H9 (cell line): Measurements from ENCODE around the gene TLX1. TPM values are rescaled to one million over a fixed set of nuclear protein-coding genes. Genes with fewer than 3 reads are reported as not detected.

ENCODE experiments used
- DNase-seq: peaks from one replicate; pipeline ENCODE4 v3.0.0-alpha.2; 2017
- H2AFZ ChIP-seq: one replicate; pipeline ENCODE4 v1.6.1; 2013; ENCODE audit warnings: mild to moderate bottlenecking, low read length, control low read depth, moderate library complexity
- H2AK5ac ChIP-seq: 2 replicates; pipeline ENCODE4 v1.6.1; 2013; ENCODE audit warnings: low read length, control low read depth, mixed read lengths; ENCODE audit not compliant: insufficient read length
- H2BK120ac ChIP-seq: one replicate; pipeline ENCODE4 v1.6.1; 2013; ENCODE audit warnings: low read depth, mild to moderate bottlenecking, low read length, control low read depth, inconsistent platforms; ENCODE audit not compliant: poor library complexity, severe bottlenecking
- H2BK12ac ChIP-seq: 2 replicates; pipeline ENCODE4 v1.6.1; 2013; ENCODE audit warnings: low read length, control low read depth, mixed read lengths, low read depth; ENCODE audit not compliant: insufficient read length
- H2BK15ac ChIP-seq: 2 replicates; pipeline ENCODE4 v1.6.1; 2013; ENCODE audit warnings: low read depth, low read length, control low read depth
- H2BK20ac ChIP-seq: one replicate; pipeline ENCODE4 v1.6.1; 2013; ENCODE audit warnings: low read depth, mild to moderate bottlenecking, low read length, control low read depth, inconsistent platforms; ENCODE audit not compliant: poor library complexity, severe bottlenecking
- H2BK5ac ChIP-seq: 2 replicates; pipeline ENCODE4 v1.6.1; 2013; ENCODE audit warnings: low read length, control low read depth, mixed read lengths; ENCODE audit not compliant: insufficient read length
- H3K14ac ChIP-seq: 2 replicates; pipeline ENCODE4 v1.6.1; 2013; ENCODE audit warnings: low read length, control low read depth; ENCODE audit not compliant: insufficient read depth
- H3K18ac ChIP-seq: 2 replicates; pipeline ENCODE4 v1.6.1; 2013; ENCODE audit warnings: low read depth, mild to moderate bottlenecking, mixed read lengths, low read length, control low read depth; ENCODE audit not compliant: insufficient read length
- H3K23ac ChIP-seq: 2 replicates; pipeline ENCODE4 v1.6.1; 2013; ENCODE audit warnings: low read length, control low read depth, mixed read lengths, low read depth; ENCODE audit not compliant: insufficient read length
- H3K23me2 ChIP-seq: 2 replicates; pipeline ENCODE4 v1.6.1; 2013; ENCODE audit warnings: low read depth, mild to moderate bottlenecking, mixed read lengths, low read length, control low read depth; ENCODE audit not compliant: insufficient read length, poor library complexity, severe bottlenecking
- H3K27ac ChIP-seq: 2 replicates; pipeline ENCODE4 v1.5.1; 2013; ENCODE audit warnings: low read length, control low read depth, mixed read lengths, low read depth; ENCODE audit not compliant: insufficient read length
- H3K27me3 ChIP-seq: 2 replicates; pipeline ENCODE4 v1.6.1; 2013; ENCODE audit warnings: low read length, control low read depth, inconsistent platforms; ENCODE audit not compliant: insufficient read depth
- H3K4ac ChIP-seq: 2 replicates; pipeline ENCODE4 v1.6.1; 2013; ENCODE audit warnings: low read depth, mild to moderate bottlenecking, control low read depth, inconsistent platforms, low read length, moderate library complexity
- H3K4me1 ChIP-seq: 2 replicates; pipeline ENCODE4 v1.6.1; 2013; ENCODE audit warnings: low read length, control low read depth, inconsistent platforms; ENCODE audit not compliant: insufficient read depth
- H3K4me2 ChIP-seq: 2 replicates; pipeline ENCODE4 v1.6.1; 2013; ENCODE audit warnings: low read length, control low read depth, mixed read lengths; ENCODE audit not compliant: insufficient read length, insufficient read depth
- H3K56ac ChIP-seq: 2 replicates; pipeline ENCODE4 v1.6.1; 2013; ENCODE audit warnings: low read depth, mild to moderate bottlenecking, mixed read lengths, low read length, control low read depth; ENCODE audit not compliant: insufficient read length
- H3K79me1 ChIP-seq: 2 replicates; pipeline ENCODE4 v1.6.1; 2013; ENCODE audit warnings: low read depth, mild to moderate bottlenecking, moderate library complexity, low read length, control low read depth, inconsistent platforms; ENCODE audit not compliant: insufficient read depth, poor library complexity, severe bottlenecking
- H3K79me2 ChIP-seq: 2 replicates; pipeline ENCODE4 v1.6.1; 2013; ENCODE audit warnings: low read length, control low read depth, inconsistent platforms; ENCODE audit not compliant: insufficient read depth
- H3K9ac ChIP-seq: 2 replicates; pipeline ENCODE4 v1.6.1; 2013; ENCODE audit warnings: low read length, control low read depth, mixed read lengths; ENCODE audit not compliant: insufficient read length; ENCODE audit errors: extremely low read depth
- H3K9me3 ChIP-seq: one replicate; pipeline ENCODE4 v1.6.1; 2013; ENCODE audit warnings: low read depth, low read length, inconsistent platforms; ENCODE audit not compliant: control insufficient read depth
- H3T11ph ChIP-seq: one replicate; pipeline ENCODE4 v1.6.1; 2013; ENCODE audit warnings: mild to moderate bottlenecking, low read length, control low read depth, inconsistent platforms
- H4K20me1 ChIP-seq: one replicate; pipeline ENCODE4 v1.6.1; 2013; ENCODE audit not compliant: control insufficient read depth, insufficient read length, insufficient read depth
- H4K5ac ChIP-seq: 2 replicates; pipeline ENCODE4 v1.6.1; 2013; ENCODE audit warnings: low read depth, mild to moderate bottlenecking, mixed read lengths, low read length, control low read depth; ENCODE audit not compliant: insufficient read length
- H4K8ac ChIP-seq: replicated peaks from 2 replicates; pipeline ENCODE4 v1.6.1; 2013; ENCODE audit warnings: low read length, control low read depth, mixed read lengths, low read depth; ENCODE audit not compliant: insufficient read length
- H4K91ac ChIP-seq: 2 replicates; pipeline ENCODE4 v1.6.1; 2013; ENCODE audit warnings: low read depth, mild to moderate bottlenecking, moderate library complexity, mixed read lengths, low read length, control low read depth; ENCODE audit not compliant: insufficient read length
- H3K27ac Mint-ChIP-seq, 3 experiments: 2 replicates in 2 of 3; 3 replicates in 1 of 3; pipeline ENCODE4 v1.8.0; 2020 to 2021; ENCODE audit warnings: mixed read lengths in 3 of 3, mild to moderate bottlenecking in 1 of 3, moderate library complexity in 1 of 3
- H3K27me3 Mint-ChIP-seq: 2 replicates; pipeline ENCODE4 v1.8.0; 2021; ENCODE audit warnings: low read depth, mild to moderate bottlenecking, moderate library complexity, mixed read lengths
- H3K36me3 Mint-ChIP-seq, 3 experiments: 2 replicates in 2 of 3; 3 replicates in 1 of 3; pipeline ENCODE4 v1.8.0; 2020 to 2021; ENCODE audit warnings: low read depth in 3 of 3, mixed read lengths in 3 of 3; ENCODE audit not compliant: insufficient read depth in 1 of 3
- H3K4me1 Mint-ChIP-seq, 2 experiments: 2 replicates each; pipeline ENCODE4 v1.8.0; 2020; ENCODE audit warnings: mixed read lengths in 2 of 2
- H3K4me3 Mint-ChIP-seq, 2 experiments: 2 replicates in 1 of 2; 3 replicates in 1 of 2; pipeline ENCODE4 v1.8.0; 2020 to 2021; ENCODE audit warnings: mild to moderate bottlenecking in 2 of 2, mixed read lengths in 2 of 2, moderate library complexity in 1 of 2
- H3K9me3 Mint-ChIP-seq, 2 experiments: 2 replicates in 1 of 2; 3 replicates in 1 of 2; pipeline ENCODE4 v1.8.0; 2020; ENCODE audit warnings: mild to moderate bottlenecking in 2 of 2, mixed read lengths in 2 of 2, moderate library complexity in 1 of 2
- CTCF ChIP-seq: fragments of 200-600 bp; sonication (generic); conservative IDR thresholded peaks from 3 replicates; pipeline ENCODE4 v1.8.0; 2021; ENCODE audit warnings: antibody characterized with exemption, mild to moderate bottlenecking
- WGBS: extraction: QIAGEN DNeasy Blood & Tissue Kit; methylation state at CpG from one replicate; pipeline ENCODE4 v1.1.7; 2013; ENCODE audit warnings: missing lambda C conversion rate, low lambda C conversion rate, mixed read lengths; ENCODE audit not compliant: insufficient read length; ENCODE audit errors: extremely low coverage; 5-methylcytosine and 5-hydroxymethylcytosine counted together
- total RNA-seq: library from RNA; stranded (reverse); gene quantifications from 2 replicates; pipeline ENCODE4 v1.2.1, GENCODE V29; 2021

Gene TLX1
- total RNA-seq, 1 experiment from 2014 or later, result not detected

GRCh38 chr10:101143345-101143630 lies 12.2 kb downstream of the TLX1 start:
- H2BK12ac ChIP-seq, result no peak overlapping the region
- no peak for DNase-seq
- no peak overlapping the region for H4K91ac ChIP-seq
- no peak overlapping the region for H3K56ac ChIP-seq
- Mint-ChIP-seq H3K9me3 (peaks cover 2% of the 10 kb centered on the region in 2 experiments; a peak in 3 of 5 replicates), H3K27me3 (peaks cover 100% of the 10 kb centered on the region), H3K4me1 (peaks cover 4 to 26% of the 10 kb centered on the region in 2 experiments), H3K36me3 (no peaks in the 10 kb centered on the region; a peak in 2 of 7 replicates), H3K27ac (no peak overlapping the region), H3K4me3 (no peak overlapping the region)
- no peaks in the 10 kb centered on the region for H3K4me1 ChIP-seq
- H3K27me3 ChIP-seq, result peaks cover 98% of the 10 kb centered on the region
- H2BK15ac ChIP-seq, result no peak overlapping the region
- H3K79me2 ChIP-seq, result no peaks in the 10 kb centered on the region
- H3T11ph ChIP-seq, result no peak overlapping the region
- no peak overlapping the region for H3K14ac ChIP-seq
- peaks cover 7% of the 10 kb centered on the region for H3K23me2 ChIP-seq
- no peak overlapping the region for H2BK120ac ChIP-seq
- no peak overlapping the region for H4K8ac ChIP-seq
- WGBS, result no CpG with 5 or more reads among the region's 1 CpG
- no peak overlapping the region for H2AK5ac ChIP-seq
- TF ChIP-seq CTCF, result no peak
- H3K27ac ChIP-seq, result no peak overlapping the region
- no peak overlapping the region for H3K23ac ChIP-seq
- H4K5ac ChIP-seq, result no peak overlapping the region
- no peak overlapping the region for H2BK20ac ChIP-seq
- no peaks in the 10 kb centered on the region for H3K9me3 ChIP-seq
- H2AFZ ChIP-seq, result no peak overlapping the region
- H2BK5ac ChIP-seq, result no peak overlapping the region
- no peak overlapping the region for H3K4ac ChIP-seq
- H3K79me1 ChIP-seq, result no peaks in the 10 kb centered on the region
- H3K9ac ChIP-seq, result no peak overlapping the region
- H3K18ac ChIP-seq, result no peak overlapping the region
- H4K20me1 ChIP-seq, result no peaks in the 10 kb centered on the region
- H3K4me2 ChIP-seq, result no peak overlapping the region
